ENCODE data around the gene TRIM31. TPM values are rescaled to one million over a fixed set of nuclear protein-coding genes. Genes with fewer than 3 reads are reported as not detected.

TRIM31 gene
- total RNA-seq, 4 donors from 2014 or later, result not detected

GRCh38 chr6:30100585-30101443 lies 12.1 kb downstream of the TRIM31 start:
- no peak for TF ChIP-seq CTCF (IDR thresholded peaks at IDR 0.05)
- DNase-seq (ENCODE audit: low spot score), result no peak
- ATAC-seq (ENCODE audit: low FRiP score), result peak; percentile 54

- ATAC-seq (ENCODE audit: low FRiP score), result no peak
- TF ChIP-seq CTCF (IDR thresholded peaks at IDR 0.05), result no peak
- DNase-seq (ENCODE audit: low spot score), result no peak
Measured at GRCh38 chr6:30100154-30100553, 12.7 kb downstream of the TRIM31 start.

- ATAC-seq (ENCODE audit: low FRiP score) (no peak), DNase-seq (ENCODE audit: low spot score) (no peak)
- no peak for TF ChIP-seq CTCF (IDR thresholded peaks at IDR 0.05)
Measured at GRCh38 chr6:30097902-30098768, 14.8 kb downstream of the TRIM31 start.

- no peak for ATAC-seq (ENCODE audit: low FRiP score)
- no peak for TF ChIP-seq CTCF (IDR thresholded peaks at IDR 0.05)
- DNase-seq (ENCODE audit: low spot score), result no peak
Measured at GRCh38 chr6:30096829-30097228, 16.1 kb downstream of the TRIM31 start.

- no peak for TF ChIP-seq CTCF (IDR thresholded peaks at IDR 0.05)
- DNase-seq (ENCODE audit: low spot score) (no peak), ATAC-seq (ENCODE audit: low FRiP score) (no peak)
Measured at GRCh38 chr6:30093951-30094661, 18.8 kb downstream of the TRIM31 start.

GRCh38 chr6:30092852-30093543 lies 19.9 kb downstream of the TRIM31 start:
- ATAC-seq (ENCODE audit: low FRiP score) (no peak), DNase-seq (ENCODE audit: low spot score) (no peak)
- TF ChIP-seq CTCF (IDR thresholded peaks at IDR 0.05), result no peak

Measured in omental fat pad (tissue), 4 donors.